IMR-90 (cell line): ENCODE measurements around the gene FAAP20. TPM values are rescaled to one million over a fixed set of nuclear protein-coding genes. Genes with fewer than 3 reads are reported as not detected.
A peak's percentile ranks its signal among the peaks of the same experiment; 100 is the strongest.

Source experiments
- ATAC-seq: fragments of 200-7000 bp; cut with Tn5 transposase; 2 replicates; pipeline ENCODE4 v1.9.1; 2020; ENCODE audit warnings: low read depth, mild to moderate bottlenecking, moderate library complexity
- BruUV-seq: library from RNA; stranded (reverse); fragments of 400-500 nt; replicated peaks from 2 replicates; lab custom pipeline; 2021; lab: Mats Ljungman, UMichigan
- CTCF ChIA-PET: fragments of 300-600 bp; formaldehyde crosslinking; extraction: SDS; loops from one replicate; lab custom pipeline; 2021; ENCODE audit warnings: antibody characterized with exemption; lab: Yijun Ruan, JAX
- POLR2A ChIA-PET: fragments of 300-600 bp; sonication (Branson Sonifier 250); formaldehyde crosslinking; loops from one replicate; lab custom pipeline; 2022; ENCODE audit warnings: antibody characterized with exemption; ENCODE audit not compliant: unreplicated experiment; lab: Charles Lee
- DNase-seq: peaks from one replicate; pipeline ENCODE4 v3.0.0; 2013
- H2AFZ ChIP-seq: replicated peaks from 2 replicates; pipeline ENCODE3; 2013; ENCODE audit warnings: low read length, mild to moderate bottlenecking; ENCODE audit not compliant: poor library complexity
- H2AK5ac ChIP-seq: 2 replicates; pipeline ENCODE4 v1.6.1; 2013; ENCODE audit warnings: low read depth, low read length, inconsistent platforms
- H2AK9ac ChIP-seq: replicated peaks from 2 replicates; pipeline ENCODE3; 2013; ENCODE audit warnings: mild to moderate bottlenecking, low read depth, low read length, moderate library complexity; ENCODE audit not compliant: poor library complexity
- H2BK120ac ChIP-seq: 2 replicates; pipeline ENCODE4 v1.6.1; 2013; ENCODE audit warnings: low read depth, low read length, inconsistent platforms
- H2BK15ac ChIP-seq: 3 replicates; pipeline ENCODE4 v1.6.1; 2013; ENCODE audit warnings: low read depth, low read length, inconsistent platforms
- H2BK20ac ChIP-seq: 2 replicates; pipeline ENCODE4 v1.6.1; 2013; ENCODE audit warnings: low read depth, mild to moderate bottlenecking, inconsistent platforms, low read length, moderate library complexity
- H2BK5ac ChIP-seq: 2 replicates; pipeline ENCODE4 v1.6.1; 2013; ENCODE audit warnings: mild to moderate bottlenecking, low read depth, low read length, inconsistent platforms; ENCODE audit not compliant: poor library complexity, severe bottlenecking
- H3K14ac ChIP-seq: replicated peaks from 2 replicates; pipeline ENCODE4 v1.6.1; 2013; ENCODE audit warnings: low read depth, low read length, inconsistent platforms
- H3K18ac ChIP-seq: 2 replicates; pipeline ENCODE4 v1.6.1; 2013; ENCODE audit warnings: low read depth, low read length, control low read depth
- H3K23ac ChIP-seq: 2 replicates; pipeline ENCODE4 v1.6.1; 2013; ENCODE audit warnings: low read depth, low read length, inconsistent platforms
- H3K27ac ChIP-seq: 2 replicates; pipeline ENCODE4 v1.5.1; 2013; ENCODE audit warnings: mild to moderate bottlenecking, control low read depth, low read length; ENCODE audit not compliant: insufficient read depth
- H3K27me3 ChIP-seq: 2 replicates; pipeline ENCODE4 v1.6.1; 2013; ENCODE audit warnings: low read length; ENCODE audit not compliant: control insufficient read depth, insufficient read depth
- H3K36me3 ChIP-seq: 2 replicates; pipeline ENCODE4 v1.6.1; 2013; ENCODE audit warnings: low read length, mixed read lengths; ENCODE audit not compliant: control insufficient read depth, insufficient read depth
- H3K4ac ChIP-seq: 2 replicates; pipeline ENCODE4 v1.6.1; 2013; ENCODE audit warnings: low read depth, low read length, inconsistent platforms
- H3K4me1 ChIP-seq: 2 replicates; pipeline ENCODE4 v1.6.1; 2013; ENCODE audit warnings: low read length, mixed read lengths; ENCODE audit not compliant: control insufficient read depth, insufficient read depth
- H3K4me2 ChIP-seq: 2 replicates; pipeline ENCODE4 v1.6.1; 2013; ENCODE audit warnings: low read depth, mild to moderate bottlenecking, control low read depth, low read length, moderate library complexity
- H3K4me3 ChIP-seq: 2 replicates; pipeline ENCODE4 v1.5.1; 2013; ENCODE audit warnings: low read depth, mild to moderate bottlenecking, control low read depth, low read length, moderate library complexity; ENCODE audit not compliant: insufficient read depth
- H3K56ac ChIP-seq: 2 replicates; pipeline ENCODE4 v1.6.1; 2013; ENCODE audit warnings: low read length, inconsistent platforms; ENCODE audit not compliant: insufficient read depth; ENCODE audit errors: extremely low read depth
- H3K79me1 ChIP-seq, 2 experiments: 2 replicates each; pipeline ENCODE4 v1.6.1; 2013; ENCODE audit warnings: low read length in 2 of 2, inconsistent platforms in 1 of 2, low read depth in 1 of 2
- H3K9ac ChIP-seq: 2 replicates; pipeline ENCODE4 v1.6.1; 2013; ENCODE audit warnings: low read depth, low read length, control low read depth
- H3K9me1 ChIP-seq: 2 replicates; pipeline ENCODE4 v1.6.1; 2013; ENCODE audit warnings: low read length, inconsistent platforms; ENCODE audit not compliant: insufficient read depth
- H3K9me3 ChIP-seq: 2 replicates; pipeline ENCODE4 v1.6.1; 2013; ENCODE audit warnings: low read length; ENCODE audit not compliant: control insufficient read depth, insufficient read depth
- H4K20me1 ChIP-seq: 2 replicates; pipeline ENCODE4 v1.6.1; 2013; ENCODE audit warnings: low read length, inconsistent platforms; ENCODE audit not compliant: insufficient read depth
- H4K5ac ChIP-seq: 2 replicates; pipeline ENCODE4 v1.6.1; 2013; ENCODE audit warnings: mild to moderate bottlenecking, low read depth, low read length, control low read depth
- H4K8ac ChIP-seq, 2 experiments: 2 replicates each; pipeline ENCODE4 v1.6.1; 2013; ENCODE audit warnings: low read depth in 2 of 2, low read length in 2 of 2, control low read depth in 1 of 2, inconsistent platforms in 1 of 2
- H4K91ac ChIP-seq: 2 replicates; pipeline ENCODE4 v1.6.1; 2013; ENCODE audit warnings: low read depth, low read length, inconsistent platforms; ENCODE audit not compliant: insufficient read depth
- MAZ ChIP-seq: IDR thresholded peaks from 2 replicates; pipeline ENCODE4 v1.6.1; 2012; ENCODE audit warnings: low read depth, mild to moderate bottlenecking, low read length, improper control_type of control experiment, moderate library complexity, borderline replicate concordance
- RAD21 ChIP-seq: IDR thresholded peaks from 2 replicates; pipeline ENCODE4 v1.6.1; 2012; ENCODE audit warnings: low read length, improper control_type of control experiment
- WGBS, 2 experiments: methylation state at CpG; one replicate each; pipeline versions ENCODE4 v1.1.5 to v1.1.7; 2013; ENCODE audit warnings: missing lambda C conversion rate in 2 of 2; ENCODE audit not compliant: insufficient read length in 1 of 2; ENCODE audit errors: extremely low coverage in 2 of 2; 5-methylcytosine and 5-hydroxymethylcytosine counted together
- dilution Hi-C: fragments of 300-500 bp; cut with HindIII; formaldehyde crosslinking; loops from one replicate; pipeline ENCODE4 v1.14.3; 2018; ENCODE audit warnings: low sequenced_read_pairs; ENCODE audit not compliant: unreplicated experiment
- in situ Hi-C: fragments of 300-500 bp; cut with MboI; formaldehyde crosslinking; loops from 3 replicates; pipeline ENCODE4 v1.14.3; 2019; ENCODE audit warnings: low sequenced_read_pairs, inconsistent platforms, mixed read lengths
- intact Hi-C: fragments of 100-400 bp; cut with micrococcal nuclease; formaldehyde crosslinking; loops from 2 replicates; pipeline ENCODE4 v1.10.0; 2022
- polyA plus RNA-seq, 3 experiments: library from polyadenylated mRNA; depleted of rRNA; stranded (reverse); fragments of >200 nt; gene quantifications; 2 replicates each; pipeline ENCODE4 v1.2.3, GENCODE V29; 2012; ENCODE audit warnings: low replicate concordance in 1 of 3
- total RNA-seq: library from RNA; depleted of rRNA; stranded (reverse); fragments of >200 nt; gene quantifications from 2 replicates; pipeline ENCODE4 v1.2.3, GENCODE V29; 2012

FAAP20 gene
- total and polyA plus RNA-seq, 2 of the 4 experiments (the other 2 are of a cell fraction) = 6.5 to 31.5 TPM

GRCh38 chr1:2240270-2241156 is 45.9 kb upstream of the FAAP20 start:
- no peak overlapping the region for H4K5ac ChIP-seq
- H3K27ac ChIP-seq = no peak overlapping the region
- no peak overlapping the region for H2BK120ac ChIP-seq
- intact Hi-C loops = no loop called here
- in situ Hi-C loops = no loop called here
- peaks cover 45% of the 10 kb centered on the region for H3K9me1 ChIP-seq
- H3K4me2 ChIP-seq = no peak overlapping the region
- H3K9ac ChIP-seq = no peak overlapping the region
- no peak overlapping the region for H3K4me3 ChIP-seq
- H3K79me1 ChIP-seq = peaks cover 0 to 64% of the 10 kb centered on the region in 2 experiments; a peak in 2 of 4 replicates
- H2AK9ac ChIP-seq = peak overlapping the region; percentile 0
- whole genome bisulfite sequencing, 2 experiments = 80% methylated on average over 9 of the region's 30 CpGs; no CpG with 5 or more reads in 1 of the 2 experiments
- peaks cover 99% of the 10 kb centered on the region for H4K20me1 ChIP-seq
- peak overlapping the region; percentile 30; the same call in 1 of the 2 replicates for H2AK5ac ChIP-seq
- H2AFZ ChIP-seq = no peak overlapping the region
- CTCF ChIA-PET = interaction anchor here (0.7 kb wide), 1 partner anchor 38 kb away, joined by 5 read pairs; no protein-coding TSS in a partner anchor
- H3K4ac ChIP-seq = no peak overlapping the region
- peaks cover 18% of the 10 kb centered on the region; the same call in 1 of the 2 replicates for H3K36me3 ChIP-seq
- no peak overlapping the region for H3K14ac ChIP-seq
- H3K9me3 ChIP-seq = no peaks in the 10 kb centered on the region
- no peak overlapping the region for H3K18ac ChIP-seq
- H4K91ac ChIP-seq = no peak overlapping the region
- H4K8ac ChIP-seq = no peak overlapping the region
- H3K23ac ChIP-seq = no peak overlapping the region
- no peak overlapping the region for H2BK20ac ChIP-seq
- no peak overlapping the region for H2BK15ac ChIP-seq
- DNase-seq (peak; percentile 29), ATAC-seq (peak; percentile 40)
- dilution Hi-C loops = no loop called here
- H3K27me3 ChIP-seq = no peaks in the 10 kb centered on the region
- no TSS peak for BruUV-seq
- POLR2A ChIA-PET = no interaction called here
- TF ChIP-seq MAZ = peak; percentile 17; the same call in 1 of the 2 replicates
- TF ChIP-seq RAD21 = no peak
- H2BK5ac ChIP-seq = no peak overlapping the region
- peaks cover 43% of the 10 kb centered on the region for H3K4me1 ChIP-seq
- H3K56ac ChIP-seq = no peak overlapping the region
